HG03469 (cell line): ENCODE measurements around the gene ZNF683.
"Not testable (repeated sequence)": the region's sequence is repeated elsewhere in the genome, so short reads cannot be mapped to it uniquely, and the experiment has no call there.

Experiments used
- ATAC-seq: cut with Tn5 transposase; IDR thresholded peaks from one replicate; pipeline ENCODE4 v1.9.1; 2021; ENCODE audit warnings: mild to moderate bottlenecking, moderate library complexity, moderate number of reproducible peaks; ENCODE audit not compliant: unreplicated experiment

ZNF683 gene

GRCh38 chr1:26387447-26387846, 14.9 kb upstream of the ZNF683 start:
- ATAC-seq, result no peak

GRCh38 chr1:26385063-26385462, 12.5 kb upstream of the ZNF683 start:
- not testable (repeated sequence) for ATAC-seq

- no peak for ATAC-seq
Measured at GRCh38 chr1:26384076-26384475, 11.5 kb upstream of the ZNF683 start.

- no peak for ATAC-seq
Measured at GRCh38 chr1:26378879-26379251, 6.3 kb upstream of the ZNF683 start.

GRCh38 chr1:26378088-26378878, 5.7 kb upstream of the ZNF683 start:
- ATAC-seq, result peak; percentile 71

GRCh38 chr1:26376050-26376449, 3.5 kb upstream of the ZNF683 start:
- ATAC-seq, result no peak

GRCh38 chr1:26375081-26375480, 2.5 kb upstream of the ZNF683 start:
- no peak for ATAC-seq

GRCh38 chr1:26374361-26374760, 1.8 kb upstream of the ZNF683 start:
- ATAC-seq, result not testable (repeated sequence)

- no peak for ATAC-seq
Measured at GRCh38 chr1:26373789-26374188, 1.2 kb upstream of the ZNF683 start.

- ATAC-seq, result no peak
Measured at GRCh38 chr1:26373281-26373680, 731 bp upstream of the ZNF683 start.

- ATAC-seq, result no peak
Measured at GRCh38 chr1:26372039-26372438, 511 bp downstream of the ZNF683 start.

GRCh38 chr1:26370591-26371382, 1.8 kb downstream of the ZNF683 start:
- ATAC-seq, result no peak

GRCh38 chr1:26368486-26368885, 4.1 kb downstream of the ZNF683 start:
- ATAC-seq, result no peak

- no peak for ATAC-seq
Measured at GRCh38 chr1:26368006-26368405, 4.5 kb downstream of the ZNF683 start.

GRCh38 chr1:26367441-26367840, 5.1 kb downstream of the ZNF683 start:
- no peak for ATAC-seq

- ATAC-seq, result no peak
Measured at GRCh38 chr1:26364956-26365355, 7.6 kb downstream of the ZNF683 start.

- ATAC-seq, result no peak
Measured at GRCh38 chr1:26363549-26364448, 8.8 kb downstream of the ZNF683 start.

- ATAC-seq, result no peak
Measured at GRCh38 chr1:26362331-26362730, 10.2 kb downstream of the ZNF683 start.

- no peak for ATAC-seq
Measured at GRCh38 chr1:26361605-26362122, 10.9 kb downstream of the ZNF683 start.

- ATAC-seq, result no peak
Measured at GRCh38 chr1:26360807-26361604, 11.5 kb downstream of the ZNF683 start.
